ENCODE results near the gene OR2W1.

The OR2W1 gene

DNA sequence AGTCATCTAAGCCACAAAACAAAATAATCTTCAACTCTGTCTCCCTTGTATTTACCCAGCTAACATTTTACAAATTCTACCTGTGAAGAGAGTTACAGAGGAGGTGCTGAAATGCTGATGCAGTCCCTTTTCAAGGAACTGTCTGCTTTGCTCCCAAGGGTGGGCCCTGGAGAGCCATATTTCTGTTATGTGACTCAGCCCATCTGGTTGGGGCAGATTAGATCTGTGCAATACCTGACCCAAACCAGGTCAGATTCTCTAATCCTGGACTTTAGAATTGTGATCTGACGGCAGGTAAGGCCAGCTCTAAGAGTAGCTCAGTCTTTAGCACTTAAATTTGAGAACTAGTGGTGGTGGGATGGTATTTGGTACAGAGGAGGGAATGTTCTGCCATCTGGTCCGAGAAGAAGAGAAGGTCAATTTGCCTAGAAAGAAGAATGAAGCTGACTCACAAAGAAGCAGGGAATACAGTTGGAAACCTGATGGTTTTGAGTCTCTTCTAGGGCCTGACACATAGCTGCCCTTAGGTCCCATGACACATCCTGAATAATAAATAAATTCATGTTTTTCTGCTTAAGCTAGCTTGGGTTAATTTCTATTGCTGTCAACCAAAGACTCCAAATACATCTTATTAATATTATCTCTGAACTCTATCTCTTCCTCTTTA lies 48.0 kb downstream of the OR2W1 start:
- DNase-seq = no peak

DNA sequence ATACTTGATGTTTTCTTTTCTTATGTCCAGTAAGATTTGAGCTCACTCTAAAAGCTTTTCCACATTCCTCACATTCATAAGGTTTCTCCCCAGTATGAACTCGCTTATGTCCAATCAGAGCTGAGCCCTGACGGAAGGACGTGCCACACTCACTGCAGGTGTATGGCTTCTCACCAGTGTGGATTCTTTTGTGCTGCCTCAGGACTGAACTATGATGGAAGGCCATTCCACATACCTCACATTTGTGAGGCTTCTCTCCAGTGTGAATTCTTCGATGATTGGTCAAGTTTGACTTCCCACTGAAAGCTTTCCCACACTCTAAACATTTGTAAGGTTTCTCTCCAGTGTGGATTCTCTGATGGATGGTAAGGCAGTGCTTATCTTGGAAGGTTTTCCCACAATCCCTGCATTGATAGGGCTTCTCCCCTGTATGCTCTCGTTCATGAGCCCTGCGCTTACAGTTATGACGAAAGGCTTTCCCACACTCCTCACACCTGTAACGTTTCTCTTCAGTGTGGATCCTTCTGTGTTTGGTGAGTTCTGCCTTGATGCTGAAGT lies 49.8 kb downstream of the OR2W1 start:
- no peak for DNase-seq

Data from stimulated activated naive CD4-positive, alpha-beta T cell (primary cell).